Keratinocyte (primary cell): ENCODE results near the gene HIVEP1. TPM values are rescaled to one million over a fixed set of nuclear protein-coding genes. Genes with fewer than 3 reads are reported as not detected.

Source experiments
- DNase-seq: peaks from one replicate; pipeline ENCODE4 v3.0.0-alpha.2; 2011; ENCODE audit warnings: low read depth, missing footprints, low spot score
- FAIRE-seq: peaks from 2 replicates; lab custom pipeline; 2011; peaks lifted over from hg19 to GRCh38; lab: Jason Lieb, UNC
- H2AFZ ChIP-seq: 2 replicates; pipeline ENCODE4 v1.6.0; 2012; ENCODE audit warnings: low read length, control low read depth, inconsistent platforms; ENCODE audit not compliant: control insufficient read depth
- H3K27ac ChIP-seq: 2 replicates; pipeline ENCODE4 v1.5.1; 2011; ENCODE audit warnings: low read length; ENCODE audit not compliant: control insufficient read depth, insufficient read depth
- H3K27me3 ChIP-seq: 3 replicates; pipeline ENCODE4 v1.6.0; 2011; ENCODE audit warnings: low read length; ENCODE audit not compliant: control insufficient read depth, insufficient read depth; ENCODE audit errors: extremely low read depth
- H3K36me3 ChIP-seq, 2 experiments: 2 replicates in 1 of 2; 3 replicates in 1 of 2; pipeline ENCODE4 v1.5.1; 2011; ENCODE audit warnings: low read length in 2 of 2, mild to moderate bottlenecking in 1 of 2; ENCODE audit not compliant: control insufficient read depth in 2 of 2, insufficient read depth in 2 of 2; ENCODE audit errors: extremely low read depth in 1 of 2
- H3K4me1 ChIP-seq: 3 replicates; pipeline ENCODE4 v1.5.1; 2011; ENCODE audit warnings: low read length; ENCODE audit not compliant: control insufficient read depth, insufficient read depth; ENCODE audit errors: extremely low read depth
- H3K4me2 ChIP-seq: 3 replicates; pipeline ENCODE4 v1.6.0; 2011; ENCODE audit warnings: low read depth, low read length; ENCODE audit not compliant: control insufficient read depth, insufficient read depth; ENCODE audit errors: extremely low read depth
- H3K4me3 ChIP-seq, 3 experiments: fragments of 200-600 bp in 1 of 3; sonication (generic) in 1 of 3; 2 replicates in 2 of 3; 3 replicates in 1 of 3; pipeline ENCODE4 v1.5.1; 2011 to 2016; ENCODE audit warnings: low read length in 3 of 3, mild to moderate bottlenecking in 3 of 3, control low read depth in 2 of 3, inconsistent platforms in 1 of 3, low read depth in 1 of 3, mixed read lengths in 1 of 3, mixed run types in 1 of 3, moderate library complexity in 1 of 3; ENCODE audit not compliant: control insufficient read depth in 2 of 3, insufficient read depth in 2 of 3; ENCODE audit errors: extremely low read depth in 1 of 3
- H3K79me2 ChIP-seq: 2 replicates; pipeline ENCODE4 v1.6.0; 2012; ENCODE audit warnings: low read length; ENCODE audit not compliant: control insufficient read depth, insufficient read depth
- H3K9ac ChIP-seq: 3 replicates; pipeline ENCODE4 v1.6.0; 2011; ENCODE audit warnings: low read length; ENCODE audit not compliant: control insufficient read depth, insufficient read depth; ENCODE audit errors: extremely low read depth
- H3K9me1 ChIP-seq: 3 replicates; pipeline ENCODE4 v1.6.0; 2011; ENCODE audit warnings: low read length; ENCODE audit not compliant: control insufficient read depth, insufficient read depth; ENCODE audit errors: extremely low read depth
- H3K9me3 ChIP-seq: 2 replicates; pipeline ENCODE4 v1.5.1; 2012; ENCODE audit warnings: low read depth, low read length; ENCODE audit not compliant: control insufficient read depth
- H4K20me1 ChIP-seq: 3 replicates; pipeline ENCODE4 v1.6.0; 2011; ENCODE audit warnings: low read length; ENCODE audit not compliant: control insufficient read depth, insufficient read depth; ENCODE audit errors: extremely low read depth
- EZH2 ChIP-seq: IDR thresholded peaks from one replicate; pipeline ENCODE4 v1.6.1; 2012; ENCODE audit warnings: inconsistent platforms, mild to moderate bottlenecking, low read length, moderate library complexity
- dilution Hi-C: fragments of 300-500 bp; cut with MboI; formaldehyde crosslinking; loops from one replicate; pipeline ENCODE4 v1.7.0; 2020; ENCODE audit warnings: low sequenced_read_pairs; ENCODE audit not compliant: extremely low pct_ligation_motif_present
- polyA plus RNA-seq, 5 experiments: library from polyadenylated mRNA; depleted of rRNA in 3 of 5; stranded (reverse) in 3 of 5; stranded (forward) in 1 of 5; unstranded in 1 of 5; fragments of >200 nt; gene quantifications; 1 replicate in 1 of 5; 2 replicates in 3 of 5; 3 replicates in 1 of 5; pipeline versions ENCODE4 v1.2.1 to v1.2.3, GENCODE V29; 2011 to 2012; ENCODE audit warnings: missing spikeins in 2 of 5, low read depth in 1 of 5, low replicate concordance in 1 of 5
- TF ChIP-seq, protein P1 (sequence below), 3 experiments: IDR thresholded peaks in 1 of 3; conservative IDR thresholded peaks in 1 of 3; optimal IDR thresholded peaks in 1 of 3; 2 replicates in 2 of 3; 3 replicates in 1 of 3; pipeline versions ENCODE3 to v1.5.1; 2011; ENCODE audit warnings: low read length in 3 of 3, mild to moderate bottlenecking in 3 of 3, moderate library complexity in 2 of 3, control low read depth in 1 of 3, inconsistent platforms in 1 of 3; ENCODE audit not compliant: insufficient read depth in 2 of 3; ENCODE audit errors: extremely low read depth in 1 of 3

The HIVEP1 gene
- polyA plus RNA-seq, 1 donor (not counting 4 experiments of a cell fraction or from before 2014, with no cell fraction given): 13.7 TPM

DNA sequence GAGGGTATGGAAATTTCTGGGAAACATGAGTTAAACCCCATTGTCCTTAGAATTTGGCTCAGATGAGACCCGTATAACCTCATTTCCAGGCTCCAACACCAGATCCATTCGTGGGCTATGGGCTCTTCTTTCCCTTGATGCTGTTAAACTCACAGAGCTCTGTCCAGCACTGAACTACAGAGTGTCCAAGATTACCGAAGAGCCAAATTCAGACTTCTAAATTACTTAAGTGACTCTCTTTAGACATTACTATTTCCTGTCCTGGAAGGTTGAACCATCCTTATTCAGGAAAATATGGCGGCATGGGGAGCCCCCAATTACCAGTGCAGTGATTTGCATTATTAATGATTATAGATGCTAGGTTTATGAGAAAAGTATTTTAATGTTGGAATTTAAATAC lies 153.2 kb downstream of the HIVEP1 start:
- dilution Hi-C loops: no loop called here
- no peaks in the 10 kb centered on the region for H4K20me1 ChIP-seq
- H2AFZ ChIP-seq: no peak overlapping the region
- no peak for TF ChIP-seq EZH2
- TF ChIP-seq, protein P1, sequence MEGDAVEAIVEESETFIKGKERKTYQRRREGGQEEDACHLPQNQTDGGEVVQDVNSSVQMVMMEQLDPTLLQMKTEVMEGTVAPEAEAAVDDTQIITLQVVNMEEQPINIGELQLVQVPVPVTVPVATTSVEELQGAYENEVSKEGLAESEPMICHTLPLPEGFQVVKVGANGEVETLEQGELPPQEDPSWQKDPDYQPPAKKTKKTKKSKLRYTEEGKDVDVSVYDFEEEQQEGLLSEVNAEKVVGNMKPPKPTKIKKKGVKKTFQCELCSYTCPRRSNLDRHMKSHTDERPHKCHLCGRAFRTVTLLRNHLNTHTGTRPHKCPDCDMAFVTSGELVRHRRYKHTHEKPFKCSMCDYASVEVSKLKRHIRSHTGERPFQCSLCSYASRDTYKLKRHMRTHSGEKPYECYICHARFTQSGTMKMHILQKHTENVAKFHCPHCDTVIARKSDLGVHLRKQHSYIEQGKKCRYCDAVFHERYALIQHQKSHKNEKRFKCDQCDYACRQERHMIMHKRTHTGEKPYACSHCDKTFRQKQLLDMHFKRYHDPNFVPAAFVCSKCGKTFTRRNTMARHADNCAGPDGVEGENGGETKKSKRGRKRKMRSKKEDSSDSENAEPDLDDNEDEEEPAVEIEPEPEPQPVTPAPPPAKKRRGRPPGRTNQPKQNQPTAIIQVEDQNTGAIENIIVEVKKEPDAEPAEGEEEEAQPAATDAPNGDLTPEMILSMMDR (optimal IDR thresholded peaks at IDR 0.05 in 1 of 3, IDR thresholded peaks at IDR 0.05 in 1 of 3, conservative IDR thresholded peaks at IDR 0.05 in 1 of 3; ENCODE audit: extremely low read depth in 1 of 3, insufficient read depth in 2 of 3, low read length in 3 of 3): no peak
- no peak overlapping the region for H3K27ac ChIP-seq
- FAIRE-seq (no peak), DNase-seq (no peak)
- peaks cover 13 to 24% of the 10 kb centered on the region in 2 experiments for H3K36me3 ChIP-seq
- no peaks in the 10 kb centered on the region for H3K79me2 ChIP-seq
- no peak overlapping the region for H3K4me3 ChIP-seq
- H3K4me1 ChIP-seq: no peaks in the 10 kb centered on the region
- no peaks in the 10 kb centered on the region for H3K27me3 ChIP-seq
- H3K9me3 ChIP-seq: no peaks in the 10 kb centered on the region
- no peaks in the 10 kb centered on the region for H3K9me1 ChIP-seq
- H3K9ac ChIP-seq: no peak overlapping the region
- no peak overlapping the region for H3K4me2 ChIP-seq

DNA sequence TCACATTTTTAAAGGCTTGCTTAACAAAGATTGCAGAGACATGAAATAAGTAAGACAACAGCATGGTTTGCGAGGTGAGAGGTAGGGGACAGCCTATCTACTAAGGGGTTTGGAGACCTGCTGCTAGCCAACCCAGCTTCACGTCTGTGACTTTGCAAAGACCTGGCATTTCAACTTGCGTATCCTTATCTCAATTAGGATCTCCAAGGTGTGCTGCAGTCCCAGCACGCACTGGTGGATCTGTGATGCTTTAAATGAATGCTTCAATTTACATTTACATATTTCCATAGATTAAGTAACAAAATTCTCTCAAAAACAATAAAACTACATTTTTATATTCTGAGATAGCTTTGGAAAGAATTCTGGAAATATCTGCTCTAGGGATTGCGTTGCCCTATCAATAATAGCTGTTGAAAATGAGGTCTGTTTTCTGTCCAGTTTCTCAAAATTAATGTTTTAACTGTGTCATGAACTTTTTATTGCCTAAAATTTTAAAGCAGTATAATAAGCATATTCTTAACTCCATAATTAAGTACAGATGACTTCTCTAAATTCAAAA lies 153.7 kb downstream of the HIVEP1 start:
- Histone ChIP-seq H2AFZ (no peak overlapping the region), H3K9me1 (no peaks in the 10 kb centered on the region), H4K20me1 (no peaks in the 10 kb centered on the region), H3K79me2 (no peaks in the 10 kb centered on the region), H3K9ac (no peak overlapping the region), H3K36me3 (peaks cover 13 to 24% of the 10 kb centered on the region in 2 experiments), H3K27me3 (no peaks in the 10 kb centered on the region), H3K4me1 (no peaks in the 10 kb centered on the region), H3K4me2 (no peak overlapping the region), H3K9me3 (no peaks in the 10 kb centered on the region), H3K4me3 (no peak overlapping the region), H3K27ac (no peak overlapping the region)
- DNase-seq: no peak
- FAIRE-seq: no peak
- TF ChIP-seq, protein P1 (optimal IDR thresholded peaks at IDR 0.05 in 1 of 3, IDR thresholded peaks at IDR 0.05 in 1 of 3, conservative IDR thresholded peaks at IDR 0.05 in 1 of 3; ENCODE audit: extremely low read depth in 1 of 3, insufficient read depth in 2 of 3, low read length in 3 of 3): no peak
- TF ChIP-seq EZH2: no peak
- dilution Hi-C loops: no loop called here
